Astrocyte of the hippocampus (primary cell): Measurements from ENCODE around the gene DBNL.
A peak's percentile ranks its signal among the peaks of the same experiment; 100 is the strongest.
"Not testable (repeated sequence)": the region's sequence is repeated elsewhere in the genome, so short reads cannot be mapped to it uniquely, and the experiment has no call there.

Source experiments
- DNase-seq: peaks from one replicate; pipeline ENCODE4 v3.0.0; 2011; ENCODE audit warnings: low read depth, low spot score

Gene DBNL

DNA sequence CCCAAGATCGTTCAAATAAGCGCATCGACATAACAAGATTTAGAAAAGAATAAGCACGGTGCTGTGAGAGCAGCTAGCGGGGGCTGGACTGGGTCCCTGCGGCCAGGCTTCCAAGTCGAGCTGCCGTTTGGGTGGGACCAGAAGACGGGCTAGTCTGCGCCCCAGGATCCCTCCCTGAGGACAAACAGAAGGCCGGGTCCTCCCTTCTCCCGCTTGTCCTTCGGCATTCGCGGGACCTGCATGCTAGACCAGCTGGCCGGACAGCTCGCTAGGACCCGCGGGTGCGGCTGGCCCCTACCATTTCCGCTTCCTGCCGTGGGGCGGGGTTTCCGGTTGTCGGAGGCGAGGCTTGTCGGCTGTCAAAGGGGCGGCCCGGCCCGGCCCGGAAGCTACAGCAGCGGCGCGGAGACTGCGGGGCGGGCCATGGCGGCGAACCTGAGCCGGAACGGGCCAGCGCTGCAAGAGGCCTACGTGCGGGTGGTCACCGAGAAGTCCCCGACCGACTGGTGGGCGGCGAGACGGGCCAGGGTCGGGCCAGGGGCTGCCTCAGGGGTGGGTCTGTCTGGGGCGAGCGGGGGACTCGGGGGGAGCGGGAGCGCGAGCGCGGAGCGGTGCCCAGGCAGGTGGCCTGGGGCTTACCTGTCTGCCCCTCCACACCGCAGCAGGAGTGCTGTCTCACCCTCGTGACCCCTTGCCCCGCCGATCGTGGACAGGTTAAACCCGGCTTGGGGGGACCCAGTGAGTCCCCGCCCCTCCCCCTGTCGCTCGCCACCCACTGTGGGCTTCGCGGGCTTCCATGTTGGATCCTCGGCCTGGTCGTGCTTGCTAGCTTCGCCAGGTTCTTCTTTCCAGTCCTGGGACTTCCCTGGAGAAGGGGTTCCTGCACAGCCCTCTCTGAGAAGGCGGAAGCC lies at the start of gene DBNL:
DBNL (plus strand) TSS at position 388 of the 911 bp plus-strand sequence; CDS start at position 424, 36 bp downstream.
- peak; percentile 95 for DNase-seq

DNA sequence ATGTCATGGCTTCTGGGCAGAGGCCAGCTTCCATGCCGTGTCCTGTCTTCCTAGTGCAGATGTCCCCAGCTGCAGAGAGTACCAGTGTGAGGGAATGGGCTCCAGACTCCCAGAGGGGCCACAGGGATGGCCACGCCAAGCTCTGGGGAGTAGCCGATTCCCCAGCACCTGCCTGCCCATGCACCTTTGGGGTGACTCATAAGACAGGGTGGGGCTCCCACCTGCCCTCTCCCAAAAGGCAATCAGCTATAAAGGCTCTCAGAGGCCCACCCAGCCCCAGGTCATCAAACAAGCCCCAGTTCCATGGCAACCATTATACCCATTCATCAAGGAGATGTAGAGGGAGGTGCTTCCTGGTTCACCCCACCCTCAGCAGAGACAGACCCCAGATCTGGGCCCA lies 47.0 kb upstream of the DBNL start, which contains the start of gene SPDYE1:
SPDYE1 (plus strand) TSS at position 366 of the 400 bp plus-strand sequence. CDS start 2,053 bp downstream, outside the sequence.
- not testable (repeated sequence) for DNase-seq

- not testable (repeated sequence) for DNase-seq
These were observed 32.4 kb upstream of the DBNL start for GRCh38 chr7:44012081-44012480.

DNA sequence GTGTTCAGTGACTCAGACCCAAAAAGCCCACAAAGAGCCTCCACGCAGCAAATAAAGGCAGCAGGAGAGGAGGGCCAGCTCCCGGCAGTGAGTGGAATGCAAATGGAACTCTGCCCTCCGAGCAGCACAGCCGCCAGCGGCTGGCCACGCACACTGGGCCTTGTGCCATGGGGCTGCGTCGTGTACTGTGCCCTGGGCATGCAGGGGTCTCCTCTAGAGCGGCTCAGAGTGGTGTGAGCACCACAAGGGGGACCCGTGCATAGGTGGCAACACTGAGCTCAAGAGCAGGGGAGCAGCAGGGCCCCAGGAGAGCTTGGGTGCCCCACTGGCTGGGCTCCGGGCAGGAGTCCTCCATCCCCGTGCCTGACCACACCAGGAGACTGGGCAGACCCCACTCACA lies 29.4 kb upstream of the DBNL start:
- peak; percentile 70 for DNase-seq

DNA sequence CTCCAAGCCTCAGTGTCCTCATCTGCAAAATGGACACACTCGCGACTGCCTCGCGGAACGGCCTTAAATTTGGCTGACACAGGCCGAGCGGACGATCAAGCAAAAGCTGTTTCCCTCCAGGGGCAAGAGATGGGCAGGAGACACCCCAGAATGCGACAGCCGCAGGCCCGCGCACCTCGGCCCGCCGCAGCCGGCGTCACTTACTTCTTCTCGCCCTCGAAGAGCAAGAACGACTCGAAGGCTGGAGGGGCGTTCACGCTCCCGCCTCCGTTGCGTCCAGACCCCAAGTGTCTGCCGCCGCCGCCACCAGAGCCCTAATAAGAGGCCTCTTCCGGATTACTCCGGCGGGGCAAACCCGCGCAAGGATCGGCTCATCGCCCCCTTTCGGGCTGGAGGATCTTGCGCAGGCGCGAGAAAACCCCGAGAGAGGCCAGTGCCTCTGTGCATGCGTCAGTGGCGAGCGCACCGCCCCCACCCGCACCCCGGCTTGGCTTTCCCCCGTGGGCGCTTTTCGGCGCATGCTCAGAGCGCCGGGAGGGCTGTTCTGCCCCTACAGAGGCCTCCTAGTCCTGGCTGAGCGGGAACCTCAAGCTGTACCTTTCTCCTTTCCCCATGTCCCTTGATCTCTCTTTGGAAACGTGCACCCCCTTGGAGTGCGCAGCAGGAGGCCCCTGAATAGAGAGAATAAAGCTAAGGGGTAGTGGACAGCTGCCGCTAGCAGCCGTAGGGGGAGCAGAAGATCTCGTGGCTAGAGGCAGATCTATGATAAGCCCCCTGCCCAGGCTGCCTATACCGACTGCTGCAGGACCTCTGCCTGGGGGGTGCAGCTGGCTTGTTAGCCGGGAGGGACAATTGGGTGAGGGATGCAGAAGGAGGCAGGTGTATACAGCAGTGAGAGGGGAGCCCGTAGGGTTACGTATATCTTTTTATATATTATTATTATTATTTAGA lies 25.4 kb upstream of the DBNL start:
- peak; percentile 99 for DNase-seq

GRCh38 chr7:44019825-44020224 lies 24.7 kb upstream of the DBNL start:
- not testable (repeated sequence) for DNase-seq

DNA sequence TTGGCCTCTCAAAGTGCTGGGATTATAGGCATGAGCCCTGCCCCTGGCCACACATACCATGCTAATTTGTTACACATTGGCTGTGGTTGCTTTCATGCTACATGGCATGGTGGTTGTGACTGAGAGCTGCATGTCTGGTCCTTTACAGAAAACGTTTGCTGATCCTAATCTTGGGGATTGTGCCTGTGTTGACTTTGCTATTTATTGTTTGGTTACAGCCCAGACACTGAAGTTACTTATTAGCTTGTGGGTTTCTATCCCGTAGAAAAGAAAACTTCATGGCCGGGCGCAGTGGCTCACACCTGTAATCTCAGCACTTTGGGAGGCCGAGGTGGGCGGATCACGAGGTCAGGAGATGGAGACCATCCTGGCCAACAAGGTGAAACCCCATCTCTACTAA lies 22.4 kb upstream of the DBNL start:
- DNase-seq = not testable (repeated sequence)

DNA sequence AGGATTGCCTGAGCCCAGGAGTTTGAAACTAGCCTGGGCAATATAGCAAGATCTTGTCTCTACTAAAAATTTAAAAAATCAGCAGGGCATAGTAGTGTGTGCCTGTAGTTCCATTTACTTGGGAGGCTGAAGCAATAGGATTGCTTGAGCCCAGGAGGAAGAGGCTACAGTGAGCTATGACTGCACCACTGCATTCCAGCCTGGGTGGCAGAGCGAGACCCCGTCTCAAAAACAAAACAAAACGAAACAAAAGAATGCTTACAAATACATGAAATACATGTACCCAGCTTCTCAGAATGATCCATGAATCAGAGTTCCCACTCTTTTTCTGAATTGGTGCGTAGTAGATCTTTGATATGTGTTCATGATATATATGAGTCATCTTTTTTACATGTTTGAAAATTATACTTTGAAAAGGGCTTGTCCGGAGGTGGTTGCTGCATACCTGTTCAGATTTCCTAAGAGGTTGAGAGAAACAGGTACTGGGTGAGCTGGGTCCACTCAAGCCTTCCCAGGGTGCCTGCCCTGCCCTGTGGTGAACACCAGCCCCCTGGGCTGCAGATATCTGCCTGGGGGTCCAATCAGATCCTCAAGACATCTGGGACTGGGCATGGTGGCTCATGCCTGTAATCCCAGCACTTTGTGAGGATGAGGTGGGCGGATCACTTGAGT lies 21.6 kb upstream of the DBNL start:
- not testable (repeated sequence) for DNase-seq

GRCh38 chr7:44029433-44029832 lies 15.1 kb upstream of the DBNL start:
- DNase-seq = not testable (repeated sequence)

- not testable (repeated sequence) for DNase-seq
These were observed 14.5 kb upstream of the DBNL start for GRCh38 chr7:44030029-44030428.

- not testable (repeated sequence) for DNase-seq
These were observed 13.2 kb upstream of the DBNL start for GRCh38 chr7:44031319-44031718.

DNA sequence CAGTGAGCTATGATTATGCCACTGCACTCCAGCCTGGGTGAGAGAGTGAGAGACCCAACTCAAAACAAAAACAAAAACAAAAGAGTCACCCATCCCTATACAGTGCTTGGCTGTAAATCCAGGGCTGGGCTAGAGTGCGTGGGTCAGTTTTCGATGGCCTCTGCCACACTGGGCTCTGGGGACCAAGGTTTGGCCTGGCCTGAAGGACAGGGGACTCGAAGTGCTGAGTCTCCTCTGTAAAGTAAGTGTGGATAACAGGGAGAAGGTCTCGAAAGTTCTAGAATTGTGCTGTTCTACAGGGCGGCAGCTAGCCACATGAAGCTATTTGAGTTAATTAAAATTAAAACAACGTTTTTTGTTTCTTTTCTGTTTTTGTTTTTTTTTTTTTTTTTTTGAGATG lies 12.5 kb upstream of the DBNL start:
- not testable (repeated sequence) for DNase-seq

- not testable (repeated sequence) for DNase-seq
These were observed 10.3 kb upstream of the DBNL start for GRCh38 chr7:44033971-44034844.

DNA sequence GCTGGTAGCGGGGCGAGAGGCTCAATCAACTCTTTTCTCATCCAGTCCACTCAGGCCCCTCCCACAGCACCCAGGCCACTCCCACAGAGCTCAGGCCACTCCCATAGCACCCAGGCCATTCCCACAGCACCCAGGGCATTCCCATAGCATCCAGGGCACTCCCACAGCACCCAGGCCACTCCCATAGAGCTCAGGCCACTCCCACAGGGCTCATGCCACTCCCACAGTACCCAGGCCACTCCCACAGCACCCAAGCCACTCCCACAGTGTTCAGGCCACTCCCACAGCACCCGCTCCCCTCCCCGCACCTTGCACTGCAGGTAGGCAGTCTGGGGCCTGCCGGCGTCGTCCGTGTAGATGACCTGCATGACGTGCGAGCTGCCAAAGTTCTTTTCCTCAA lies 8.1 kb upstream of the DBNL start:
- peak; percentile 16 for DNase-seq

- not testable (repeated sequence) for DNase-seq
These were observed 6.6 kb upstream of the DBNL start for GRCh38 chr7:44037951-44038350.

DNA sequence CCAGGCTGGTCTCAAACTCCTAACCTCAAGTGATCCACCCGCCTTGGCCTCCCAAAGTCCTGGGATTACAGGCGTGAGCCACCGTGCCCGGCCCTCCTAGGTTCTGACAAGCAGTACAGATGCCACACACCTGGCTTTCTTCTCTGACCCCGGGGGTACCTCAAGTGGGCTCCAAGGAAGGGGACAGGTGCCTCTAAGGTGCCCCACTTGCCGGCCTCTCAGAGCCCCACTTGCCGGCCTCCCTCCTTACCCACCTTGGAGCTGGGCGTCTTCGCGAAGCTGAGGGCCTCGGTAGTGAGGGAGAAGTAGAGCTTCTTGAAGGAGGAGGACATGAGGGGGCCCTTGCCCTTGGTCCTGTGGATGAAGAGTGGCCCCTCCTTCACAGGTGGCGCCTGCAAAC lies 5.9 kb upstream of the DBNL start:
- not testable (repeated sequence) for DNase-seq

- DNase-seq = peak; percentile 32
These were observed 5.4 kb upstream of the DBNL start for GRCh38 chr7:44038961-44039558.

DNA sequence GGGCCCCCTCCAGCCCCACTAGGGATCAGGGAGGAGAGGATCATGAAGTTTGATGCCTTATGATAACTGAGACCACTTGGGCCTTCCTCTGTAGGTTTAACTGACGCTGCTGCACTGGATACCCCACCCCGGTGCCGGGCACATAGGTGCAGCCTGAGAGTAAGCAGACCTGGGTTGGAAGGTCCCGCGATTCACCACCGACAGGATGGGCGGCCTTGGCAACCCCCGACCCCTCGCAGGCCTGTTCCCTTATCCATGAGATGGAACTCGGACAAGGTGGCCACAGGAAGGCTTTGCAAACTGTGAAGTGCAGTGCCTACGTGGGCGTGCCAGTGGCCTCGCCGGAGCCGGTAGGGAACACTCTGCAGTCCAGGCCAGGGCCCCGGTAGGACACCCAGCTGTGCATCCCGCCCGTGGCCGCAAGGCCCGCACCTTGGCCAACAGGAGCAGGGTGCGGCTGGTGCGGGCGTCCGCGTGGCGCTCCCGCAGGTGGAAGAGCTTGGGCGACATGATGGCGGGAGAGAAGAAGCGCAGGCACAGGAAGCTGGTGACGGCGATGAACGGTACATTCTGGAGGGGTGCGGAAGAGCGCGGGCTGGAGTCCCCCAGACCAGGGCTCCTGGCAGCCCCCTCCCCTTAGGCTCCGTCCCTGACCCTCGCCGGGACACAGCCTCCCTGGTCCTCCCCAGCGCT lies 4.6 kb upstream of the DBNL start:
- not testable (repeated sequence) for DNase-seq

GRCh38 chr7:44040493-44040891 lies 4.0 kb upstream of the DBNL start:
- peak; percentile 23 for DNase-seq
